ENCODE results near the gene GARS1.

The GARS1 gene

GRCh38 chr7:30679664-30680063 is 85.0 kb downstream of the GARS1 start:
- Mint-ChIP-seq H3K4me3 (no peak overlapping the region), H3K4me1 (peaks cover 11% of the 10 kb centered on the region), H3K27ac (no peak overlapping the region), H3K9me3 (no peaks in the 10 kb centered on the region), H3K27me3 (peaks cover 90% of the 10 kb centered on the region), H3K36me3 (no peaks in the 10 kb centered on the region)
- DNase-seq = no peak
- CTCF ChIA-PET = interaction anchor here (1.8 kb wide), 1 partner anchor 60 kb away, joined by 6 read pairs; no protein-coding TSS in a partner anchor

- H3K36me3 Mint-ChIP-seq = no peaks in the 10 kb centered on the region
- CTCF ChIA-PET = no interaction called here
- H3K27me3 Mint-ChIP-seq = peaks cover 99% of the 10 kb centered on the region
- H3K4me3 Mint-ChIP-seq = no peak overlapping the region
- H3K9me3 Mint-ChIP-seq = no peaks in the 10 kb centered on the region
- DNase-seq = no peak
- H3K4me1 Mint-ChIP-seq = peaks cover 11% of the 10 kb centered on the region
- no peak overlapping the region for H3K27ac Mint-ChIP-seq
Observed at GRCh38 chr7:30681331-30681797, 86.7 kb downstream of the GARS1 start.

GRCh38 chr7:30681815-30682211 is 87.1 kb downstream of the GARS1 start:
- H3K4me3 Mint-ChIP-seq = no peak overlapping the region
- no peak overlapping the region for H3K27ac Mint-ChIP-seq
- peaks cover 95% of the 10 kb centered on the region for H3K27me3 Mint-ChIP-seq
- no peaks in the 10 kb centered on the region for H3K36me3 Mint-ChIP-seq
- H3K9me3 Mint-ChIP-seq = no peaks in the 10 kb centered on the region
- peaks cover 11% of the 10 kb centered on the region for H3K4me1 Mint-ChIP-seq
- CTCF ChIA-PET = interaction anchor here (0.6 to 1.9 kb wide), 4 partner anchors 19 to 77 kb away, joined by 3 to 11 read pairs (median 4); no protein-coding TSS in a partner anchor
- no peak for DNase-seq

GRCh38 chr7:30682212-30683083 is 87.8 kb downstream of the GARS1 start, which contains the start of gene CRHR2:
CRHR2 (minus strand) TSS chr7:30682456; CDS start chr7:30682280, 176 bp downstream.
- H3K27me3 Mint-ChIP-seq = peaks cover 88% of the 10 kb centered on the region
- H3K27ac Mint-ChIP-seq = no peak within 1 kb of the TSS
- H3K9me3 Mint-ChIP-seq = no peaks in the 10 kb centered on the region
- H3K36me3 Mint-ChIP-seq = no peaks in the 10 kb centered on the region
- peaks cover 12% of the 10 kb centered on the region for H3K4me1 Mint-ChIP-seq
- peak; percentile 46 for DNase-seq
- H3K4me3 Mint-ChIP-seq = peak within 1 kb of the TSS; percentile 48
- CTCF ChIA-PET = interaction anchor here (0.6 to 1.9 kb wide), 9 partner anchors 10 to 114 kb away, joined by 3 to 11 read pairs (median 3); no protein-coding TSS in a partner anchor

GRCh38 chr7:30683306-30683705 is 88.6 kb downstream of the GARS1 start:
- no peak overlapping the region for H3K27ac Mint-ChIP-seq
- H3K27me3 Mint-ChIP-seq = peaks cover 85% of the 10 kb centered on the region
- no peaks in the 10 kb centered on the region for H3K36me3 Mint-ChIP-seq
- CTCF ChIA-PET = interaction anchor here (0.8 to 1.9 kb wide), 5 partner anchors 9 to 57 kb away, joined by 3 to 11 read pairs (median 3); no protein-coding TSS in a partner anchor
- H3K9me3 Mint-ChIP-seq = no peaks in the 10 kb centered on the region
- H3K4me1 Mint-ChIP-seq = peaks cover 19% of the 10 kb centered on the region
- DNase-seq = no peak
- H3K4me3 Mint-ChIP-seq = no peak overlapping the region
